Embryonic facial prominence (tissue), 1 donor: Measurements from ENCODE around the gene ASCC1.

Experiments
- DNase-seq: peaks from one replicate; pipeline ENCODE4 v3.0.0-alpha.2; 2016; ENCODE audit errors: extremely low spot score

The ASCC1 gene

DNA sequence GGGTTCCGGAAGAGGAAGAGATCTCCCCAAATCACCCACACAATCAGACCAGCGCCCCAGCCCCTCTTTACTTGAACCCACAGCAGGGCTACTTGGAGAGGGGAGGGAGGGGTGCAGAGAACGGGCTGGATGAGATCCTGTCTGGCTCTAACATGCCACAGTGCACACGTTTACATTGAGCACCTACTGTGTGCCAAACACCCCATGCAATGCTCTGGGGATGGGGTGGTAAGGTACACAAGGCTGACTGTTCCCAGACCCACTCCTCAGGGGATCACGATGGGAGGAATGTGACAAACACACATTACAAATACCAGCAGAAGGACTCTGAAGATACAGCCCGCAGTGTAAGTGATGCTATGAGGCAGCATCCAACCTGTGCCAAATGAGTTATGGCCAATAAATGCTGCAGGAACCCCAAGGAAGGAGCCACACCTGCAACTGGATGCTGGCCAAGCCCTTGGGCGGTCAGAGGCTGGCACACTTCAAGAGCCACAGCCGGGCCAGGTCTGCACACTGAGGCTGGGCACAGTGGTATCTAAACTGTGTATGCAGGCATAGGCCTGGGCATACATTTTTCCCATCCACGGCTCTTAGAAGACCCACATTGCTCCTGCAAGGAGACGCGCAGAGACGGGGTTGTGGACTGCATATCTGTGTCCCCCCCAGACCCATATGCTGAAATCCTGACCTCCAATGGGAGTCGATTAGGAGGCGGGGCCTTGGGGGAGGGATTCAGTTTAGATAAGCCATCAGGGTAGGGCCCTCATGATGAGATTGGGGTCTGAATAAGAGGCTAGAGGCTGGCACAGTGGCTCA lies 134.1 kb downstream of the ASCC1 start:
- DNase-seq: no peak

DNA sequence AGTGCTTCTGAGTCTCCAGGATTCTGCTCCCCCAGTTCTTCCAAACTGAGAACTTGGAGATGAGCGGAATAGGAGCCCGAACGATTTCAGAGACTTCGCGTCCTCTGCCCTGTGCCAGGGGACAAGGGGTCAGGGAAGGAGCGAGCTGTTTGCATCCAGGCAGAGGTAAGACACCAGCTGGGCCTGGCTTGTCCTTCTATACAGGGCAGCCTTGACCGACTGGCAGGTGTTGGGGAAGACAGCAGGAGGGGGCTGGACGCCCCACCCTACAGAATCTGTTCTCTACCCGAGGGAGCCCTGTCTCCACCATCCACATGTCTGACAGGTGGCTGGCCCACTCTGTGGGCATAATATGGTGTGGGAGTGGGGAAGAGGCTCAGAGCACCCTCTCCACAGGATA lies 134.9 kb downstream of the ASCC1 start:
- DNase-seq: no peak

GRCh38 chr10:72080042-72080975 lies 135.8 kb downstream of the ASCC1 start:
- DNase-seq: no peak

- no peak for DNase-seq
Observed at GRCh38 chr10:72079356-72079755, 136.7 kb downstream of the ASCC1 start.

DNA sequence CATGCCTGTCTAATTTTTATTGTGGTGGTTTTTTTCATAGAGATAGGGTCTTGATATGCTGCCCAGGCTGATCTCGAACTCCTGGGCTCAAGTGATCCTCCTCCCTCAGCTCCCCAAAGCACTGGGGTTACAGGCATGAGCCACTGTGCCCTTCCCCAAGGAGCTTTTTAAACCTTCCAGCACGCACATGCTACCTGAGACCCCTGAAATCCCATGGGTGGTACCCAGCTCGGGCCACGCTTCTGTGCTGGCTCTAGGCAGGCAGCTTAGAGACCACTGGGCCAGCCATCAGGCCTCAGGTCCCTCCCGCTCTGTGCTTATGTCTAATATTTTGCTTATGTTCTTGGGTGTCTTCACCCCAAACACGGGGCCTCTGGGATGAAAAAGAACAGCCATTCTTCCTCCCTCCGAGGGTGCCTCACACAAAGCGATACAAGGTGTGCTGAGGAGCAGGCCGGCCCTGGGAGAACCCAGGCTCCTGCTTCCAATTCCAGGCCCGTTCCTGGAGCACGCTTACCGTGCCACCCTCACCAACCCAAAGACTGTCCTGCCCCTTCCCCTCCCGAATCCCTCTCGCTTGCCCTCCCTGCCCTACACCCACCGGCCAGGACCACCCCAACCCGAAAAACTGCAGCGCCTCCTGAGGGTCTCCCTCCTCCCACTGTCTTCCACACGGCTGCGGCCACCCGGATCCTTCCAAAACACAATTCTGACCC lies 138.6 kb downstream of the ASCC1 start:
- DNase-seq: no peak

- DNase-seq: no peak
Observed at GRCh38 chr10:72076756-72077155, 139.3 kb downstream of the ASCC1 start.

DNA sequence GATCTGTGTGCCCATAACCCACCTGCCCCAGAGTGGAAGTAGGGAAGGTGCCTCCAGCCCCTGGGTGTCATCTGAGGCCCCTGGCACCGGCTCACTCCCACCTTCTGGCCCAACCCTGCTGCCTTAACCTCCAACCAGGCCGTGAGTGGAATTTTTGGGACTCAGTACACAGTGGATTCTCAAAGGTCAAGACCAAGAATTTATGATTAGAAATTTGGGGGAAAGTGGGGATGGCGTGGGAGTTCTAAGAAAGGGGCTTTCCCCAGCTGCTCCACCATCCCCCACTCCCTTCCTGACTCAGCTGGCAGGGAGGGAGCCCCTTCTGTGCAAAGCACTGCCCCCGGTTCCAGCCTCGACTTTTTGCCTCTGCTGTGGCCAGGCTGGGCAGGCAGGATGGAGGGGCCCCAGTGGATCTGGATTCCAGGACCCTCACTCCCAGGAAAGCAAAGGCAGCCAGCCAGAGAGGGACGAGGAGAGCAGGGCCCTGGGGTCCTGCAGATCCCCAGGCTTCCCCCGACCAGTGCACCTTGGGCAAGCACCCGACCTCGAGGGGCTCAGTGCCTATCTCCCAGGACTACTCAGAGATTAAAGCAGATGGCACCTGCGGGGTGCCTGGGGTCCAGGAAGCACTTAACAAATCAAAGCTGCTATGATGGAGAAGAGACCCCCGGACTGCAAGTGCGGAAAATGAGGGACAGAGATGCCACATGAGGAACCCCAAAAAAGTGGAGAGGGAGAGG lies 140.5 kb downstream of the ASCC1 start:
- DNase-seq: no peak

DNA sequence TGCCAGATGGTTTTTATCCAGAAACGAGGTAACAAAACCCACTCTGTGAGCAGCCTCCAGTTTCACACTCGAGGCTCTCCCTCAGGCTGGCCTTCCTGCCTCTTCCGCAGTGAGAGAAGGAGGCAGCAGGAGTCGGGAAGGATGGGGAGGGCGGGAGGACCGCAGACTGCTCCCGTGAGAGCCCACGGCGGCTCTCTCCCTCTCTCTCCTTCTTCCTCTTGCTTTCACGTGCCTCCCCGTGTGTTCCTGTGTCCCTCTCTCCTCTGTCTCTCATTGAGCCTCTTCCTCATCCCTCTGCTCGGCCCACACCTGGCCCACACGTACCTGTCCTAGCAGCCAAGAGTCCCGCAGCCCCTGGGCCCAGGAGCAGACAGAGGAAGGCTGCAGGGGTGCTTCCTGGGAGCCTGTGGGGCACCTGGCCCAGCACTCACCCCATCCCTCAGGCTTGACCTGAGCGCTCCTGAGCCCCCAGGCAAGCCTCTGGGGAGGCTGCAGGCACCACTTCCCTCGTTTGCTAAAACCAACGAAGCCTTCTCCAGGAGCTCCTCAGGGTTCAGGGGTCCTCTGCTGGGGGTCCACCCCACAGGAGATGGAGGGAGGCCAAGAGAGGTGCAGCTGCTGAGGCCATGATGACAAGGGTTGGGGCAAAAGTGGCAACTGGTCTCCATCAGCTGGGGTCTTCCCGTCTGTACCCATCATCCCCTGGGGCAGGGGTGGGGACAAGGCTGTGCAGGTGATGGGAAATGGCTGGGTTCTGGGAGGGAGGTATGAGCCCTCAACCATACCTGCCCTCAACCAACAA lies 141.3 kb downstream of the ASCC1 start:
- no peak for DNase-seq

DNA sequence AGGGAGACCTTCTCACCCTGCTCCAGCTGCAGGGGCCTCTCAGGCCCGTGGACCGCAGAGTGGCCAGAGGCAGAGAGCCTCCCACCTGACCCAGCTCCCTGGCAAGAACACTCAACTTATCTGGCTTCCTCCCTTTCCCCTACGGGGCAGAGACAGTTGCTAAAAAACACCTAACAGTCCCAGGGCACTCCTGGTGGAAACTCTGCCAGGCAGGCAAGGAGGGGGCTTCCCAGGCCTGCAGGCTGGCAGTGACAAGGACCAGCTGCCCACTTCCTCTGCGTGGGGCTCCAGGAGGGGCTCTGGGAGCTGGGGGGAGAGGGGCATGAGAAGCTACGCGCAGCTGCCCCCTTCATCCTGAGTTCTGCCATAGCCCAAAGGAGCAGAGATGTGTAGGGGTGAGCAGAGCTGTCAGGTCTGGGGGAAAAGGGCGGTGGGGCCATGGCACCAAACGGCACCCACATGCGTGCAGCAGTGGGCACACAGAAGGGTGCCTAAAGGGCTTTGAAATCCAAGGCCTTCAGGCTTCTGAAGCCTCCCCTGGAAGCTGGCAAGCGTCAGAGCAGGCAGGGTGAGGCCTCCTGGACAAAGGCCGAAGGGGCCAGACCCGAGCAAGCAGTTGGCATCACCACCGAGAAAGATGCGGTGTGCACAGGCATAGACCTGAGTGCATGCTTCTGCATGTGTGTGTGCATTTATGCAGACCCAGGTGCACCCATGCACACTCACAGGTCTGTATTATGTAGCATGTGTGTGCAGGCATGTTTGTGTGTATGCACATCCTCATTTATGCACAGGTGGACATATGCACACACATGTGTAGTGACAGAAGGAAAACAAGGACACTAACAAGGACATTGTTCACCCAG lies 142.1 kb downstream of the ASCC1 start:
- DNase-seq: no peak

- DNase-seq: no peak
Observed at GRCh38 chr10:72072639-72073038, 143.4 kb downstream of the ASCC1 start.

DNA sequence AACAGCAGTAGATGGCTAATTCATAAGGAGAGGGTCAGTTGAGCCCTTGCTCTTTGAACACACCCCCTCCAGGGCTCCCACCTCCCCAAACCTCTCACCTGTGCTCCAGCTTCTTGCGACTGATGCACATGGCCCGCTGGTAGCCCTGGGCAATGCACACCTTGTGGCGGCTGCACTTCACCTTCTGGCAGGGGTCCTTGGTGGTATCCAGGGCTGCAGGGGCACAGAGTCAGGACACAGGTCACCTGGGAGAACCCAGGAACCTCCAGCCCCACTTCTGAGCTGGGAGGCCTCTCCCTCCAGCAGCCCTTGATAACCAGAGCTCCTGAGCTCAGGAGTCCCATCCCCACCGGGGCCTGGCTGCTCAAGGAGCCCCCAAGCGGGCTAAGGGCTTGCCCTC lies 144.0 kb downstream of the ASCC1 start:
- no peak for DNase-seq

- no peak for DNase-seq
Observed at GRCh38 chr10:72069751-72070526, 146.1 kb downstream of the ASCC1 start.

DNA sequence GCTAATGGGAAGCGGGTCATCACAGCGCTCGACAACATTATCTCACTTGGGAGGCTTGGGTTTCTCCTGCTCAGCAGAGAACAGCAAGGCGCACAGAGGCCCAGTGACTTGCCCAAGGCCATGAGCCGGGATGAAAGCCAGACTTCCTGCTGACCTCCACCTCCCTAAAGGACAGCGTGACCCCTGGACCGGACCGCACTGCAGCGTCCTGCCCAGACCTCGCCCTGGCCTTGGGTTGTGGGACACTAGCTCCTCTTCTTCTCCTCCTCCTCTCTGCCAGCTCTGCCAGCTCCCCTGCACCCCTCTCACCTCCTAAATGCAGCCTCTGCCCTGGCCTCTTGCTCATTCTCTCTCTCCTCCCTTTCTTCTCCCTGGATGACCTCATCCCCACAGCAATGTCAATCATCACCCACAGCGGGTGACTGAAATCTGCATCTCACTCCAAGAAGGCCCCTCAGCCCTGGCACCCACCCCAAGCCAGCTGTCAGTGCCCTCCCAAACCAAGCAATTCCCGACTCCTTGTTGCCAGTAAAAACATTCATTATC lies 147.1 kb downstream of the ASCC1 start:
- no peak for DNase-seq

DNA sequence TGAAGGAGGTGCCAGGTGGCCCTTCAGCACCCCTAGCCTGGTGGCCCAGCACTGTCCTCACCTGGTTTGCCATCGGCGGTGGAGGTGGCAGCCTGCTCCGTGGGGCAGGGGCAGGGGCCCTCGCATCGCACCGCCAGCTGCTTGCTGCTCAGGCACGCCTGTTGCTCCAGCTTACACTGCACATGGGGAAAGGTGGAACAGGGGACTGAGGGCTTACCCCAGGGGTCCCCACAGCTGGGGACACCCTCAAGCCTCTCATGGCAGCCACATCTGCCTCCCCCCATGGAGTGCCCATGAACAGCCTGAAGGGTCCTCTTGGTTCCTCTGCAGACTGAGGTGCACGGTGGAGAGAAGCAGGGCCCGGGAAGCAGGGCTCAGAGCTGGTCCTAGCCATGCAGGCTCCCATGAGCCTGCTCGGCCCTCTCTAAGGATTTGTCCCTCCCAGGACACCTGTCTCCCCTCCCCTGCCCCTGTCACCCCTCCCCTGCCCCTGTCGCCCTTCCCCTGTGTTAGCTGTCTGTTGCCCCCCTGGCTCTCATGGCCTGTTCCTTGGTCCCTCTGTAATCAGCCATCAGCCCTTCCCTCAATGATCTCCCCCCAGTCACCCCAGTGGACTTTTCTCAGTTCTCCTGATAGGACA lies 147.8 kb downstream of the ASCC1 start:
- DNase-seq: no peak

GRCh38 chr10:72067463-72068125 lies 148.5 kb downstream of the ASCC1 start:
- no peak for DNase-seq

GRCh38 chr10:72066318-72067284 lies 149.5 kb downstream of the ASCC1 start:
- no peak for DNase-seq
